Endothelial cell of umbilical vein (primary cell): ENCODE data around the gene SMAD1. TPM values are rescaled to one million over a fixed set of nuclear protein-coding genes. Genes with fewer than 3 reads are reported as not detected.

Experiments
- BruUV-seq: library from RNA; stranded (reverse); fragments of 400-500 nt; replicated peaks from 2 replicates; lab custom pipeline; 2021; lab: Mats Ljungman, UMichigan
- CTCF ChIA-PET: fragments of 300-600, 350-600 bp; sonication (Branson Sonifier 250); formaldehyde crosslinking; loops from one replicate; lab custom pipeline; 2021; ENCODE audit warnings: antibody characterized with exemption, inconsistent platforms; lab: Charles Lee
- POLR2A ChIA-PET: fragments of 300-600, 350-600 bp; sonication (Branson Sonifier 250); formaldehyde crosslinking; loops from one replicate; lab custom pipeline; 2021; ENCODE audit warnings: antibody characterized with exemption, inconsistent platforms; lab: Charles Lee
- DNase-seq: peaks from one replicate; pipeline ENCODE4 v3.0.0-alpha.2; 2011; ENCODE audit warnings: low read depth, low spot score
- FAIRE-seq: peaks from 2 replicates; lab custom pipeline; 2011; peaks lifted over from hg19 to GRCh38; lab: Jason Lieb, UNC
- H2AFZ ChIP-seq: 2 replicates; pipeline ENCODE4 v1.6.0; 2012; ENCODE audit warnings: low read depth, low read length, control low read depth, inconsistent platforms
- H3K27ac ChIP-seq: 2 replicates; pipeline ENCODE4 v1.5.1; 2011; ENCODE audit warnings: low read depth, mild to moderate bottlenecking, control low read depth, low read length, moderate library complexity; ENCODE audit not compliant: insufficient read depth
- H3K27me3 ChIP-seq, 2 experiments: 2 replicates each; pipeline versions ENCODE4 v1.6.0 to v1.6.1; 2011; ENCODE audit warnings: low read length in 2 of 2, mixed read lengths in 1 of 2; ENCODE audit not compliant: control insufficient read depth in 2 of 2, insufficient read depth in 2 of 2
- H3K36me3 ChIP-seq, 2 experiments: 2 replicates in 1 of 2; 3 replicates in 1 of 2; pipeline ENCODE4 v1.5.1; 2011; ENCODE audit warnings: low read length in 2 of 2, mild to moderate bottlenecking in 1 of 2, moderate library complexity in 1 of 2; ENCODE audit not compliant: control insufficient read depth in 2 of 2, insufficient read depth in 2 of 2; ENCODE audit errors: extremely low read depth in 1 of 2
- H3K4me1 ChIP-seq: 3 replicates; pipeline ENCODE4 v1.5.1; 2011; ENCODE audit warnings: mild to moderate bottlenecking, low read length; ENCODE audit not compliant: control insufficient read depth, insufficient read depth; ENCODE audit errors: extremely low read depth
- H3K4me2 ChIP-seq: 2 replicates; pipeline ENCODE4 v1.6.1; 2011; ENCODE audit warnings: low read length, control low read depth, mixed read lengths; ENCODE audit not compliant: insufficient read depth
- H3K4me3 ChIP-seq, 3 experiments: fragments of 200-600 bp in 1 of 3; sonication (generic), shearing (Covaris generic) in 1 of 3; replicated peaks in 1 of 3; 2 replicates each; pipeline ENCODE4 v1.5.1; 2011 to 2016; ENCODE audit warnings: control low read depth in 3 of 3, low read length in 3 of 3, mild to moderate bottlenecking in 2 of 3, inconsistent platforms in 1 of 3, low read depth in 1 of 3, moderate library complexity in 1 of 3; ENCODE audit not compliant: insufficient read depth in 1 of 3
- H3K79me2 ChIP-seq: 2 replicates; pipeline ENCODE4 v1.6.0; 2012; ENCODE audit warnings: low read length, inconsistent platforms; ENCODE audit not compliant: control insufficient read depth, insufficient read depth
- H3K9ac ChIP-seq: replicated peaks from 2 replicates; pipeline ENCODE3; 2011; ENCODE audit warnings: low read length, control low read depth; ENCODE audit not compliant: insufficient read depth; ENCODE audit errors: extremely low read depth
- H3K9me1 ChIP-seq: replicated peaks from 3 replicates; pipeline ENCODE4 v1.6.0; 2011; ENCODE audit warnings: mild to moderate bottlenecking, low read length; ENCODE audit not compliant: control insufficient read depth, insufficient read depth; ENCODE audit errors: extremely low read depth
- H3K9me3 ChIP-seq: replicated peaks from 2 replicates; pipeline ENCODE4 v1.5.1; 2012; ENCODE audit warnings: low read length, inconsistent platforms; ENCODE audit not compliant: control insufficient read depth, insufficient read depth
- H4K20me1 ChIP-seq: replicated peaks from 2 replicates; pipeline ENCODE3; 2011; ENCODE audit warnings: mild to moderate bottlenecking, low read length; ENCODE audit not compliant: control insufficient read depth, insufficient read depth; ENCODE audit errors: extremely low read depth
- CTCF ChIP-seq, 2 donors: IDR thresholded peaks; 1 replicate in 1 of 2; 2 replicates in 1 of 2; pipeline ENCODE4 v1.5.1; 2011; ENCODE audit warnings: low read length in 2 of 2, mild to moderate bottlenecking in 2 of 2, moderate library complexity in 2 of 2, control low read depth in 1 of 2, inconsistent platforms in 1 of 2, low read depth in 1 of 2; ENCODE audit not compliant: insufficient read depth in 1 of 2; ENCODE audit errors: extremely low read depth in 1 of 2
- EZH2 ChIP-seq: IDR thresholded peaks from 2 replicates; pipeline ENCODE4 v1.6.1; 2012; ENCODE audit warnings: borderline replicate concordance, low read depth, mild to moderate bottlenecking, moderate library complexity, low read length, inconsistent platforms; ENCODE audit not compliant: severe bottlenecking
- FOS ChIP-seq: IDR thresholded peaks from 2 replicates; pipeline ENCODE4 v1.6.1; 2011; ENCODE audit warnings: mild to moderate bottlenecking, low read length, moderate library complexity, borderline replicate concordance; ENCODE audit not compliant: insufficient read depth
- GATA2 ChIP-seq: IDR thresholded peaks from 2 replicates; pipeline ENCODE4 v1.7.0; 2011; ENCODE audit warnings: low read depth, mild to moderate bottlenecking, moderate library complexity, mixed read lengths, low read length; ENCODE audit not compliant: insufficient read length, insufficient read depth
- JUN ChIP-seq: IDR thresholded peaks from 2 replicates; pipeline ENCODE4 v1.6.1; 2011; ENCODE audit warnings: borderline replicate concordance, low read depth; ENCODE audit not compliant: insufficient read length, insufficient read depth
- MAX ChIP-seq: IDR thresholded peaks from 2 replicates; pipeline ENCODE4 v1.6.1; 2011; ENCODE audit not compliant: insufficient read depth, insufficient read length
- MYC ChIP-seq: IDR thresholded peaks from one replicate; pipeline ENCODE4 v1.6.1; 2011; ENCODE audit warnings: mild to moderate bottlenecking, low read depth, low read length
- POLR2A ChIP-seq: IDR thresholded peaks from 2 replicates; pipeline ENCODE4 v1.6.1; 2012; ENCODE audit warnings: low read depth, mild to moderate bottlenecking, control low read depth, low read length
- POLR2AphosphoS5 ChIP-seq: IDR thresholded peaks from 2 replicates; pipeline ENCODE4 v1.6.1; 2012; ENCODE audit warnings: low read depth, mild to moderate bottlenecking, control low read depth, low read length, moderate library complexity; ENCODE audit not compliant: insufficient read depth
- dilution Hi-C: fragments of 300-500 bp; cut with MboI; formaldehyde crosslinking; loops from one replicate; pipeline ENCODE4 v1.15.0; 2019; ENCODE audit warnings: low sequenced_read_pairs; ENCODE audit not compliant: extremely low pct_ligation_motif_present
- intact Hi-C: fragments of 100-400 bp; cut with micrococcal nuclease; formaldehyde crosslinking; loops from one replicate; pipeline ENCODE4 v1.10.0; 2022
- polyA plus RNA-seq, 4 experiments: library from polyadenylated mRNA; depleted of rRNA in 3 of 4; stranded (reverse) in 3 of 4; unstranded in 1 of 4; fragments of >200 nt; gene quantifications; 2 replicates each; pipeline versions ENCODE4 v1.2.1 to v1.2.3, GENCODE V29; 2011 to 2012; ENCODE audit warnings: missing spikeins in 1 of 4
- total RNA-seq: library from RNA; stranded (reverse); gene quantifications from 2 replicates; pipeline ENCODE4 v1.2.3, GENCODE V29; 2021

The SMAD1 gene
- total and polyA plus RNA-seq, 2 donors (not counting 3 experiments of a cell fraction or from before 2014, with no cell fraction given) = 101 to 116 TPM

- Histone ChIP-seq H3K27me3 (no peaks in the 10 kb centered on the region), H3K4me1 (peaks cover 16% of the 10 kb centered on the region), H3K36me3 (peaks cover 0 to 2% of the 10 kb centered on the region in 2 experiments), H2AFZ (no peak overlapping the region), H3K79me2 (peaks cover 62% of the 10 kb centered on the region), H3K9me3 (no peaks in the 10 kb centered on the region), H3K9ac (no peak overlapping the region), H3K9me1 (no peaks in the 10 kb centered on the region), H3K27ac (no peak overlapping the region), H3K4me3 (no peak overlapping the region), H3K4me2 (no peak overlapping the region), H4K20me1 (no peaks in the 10 kb centered on the region)
- DNase-seq (no peak), FAIRE-seq (no peak)
- TF ChIP-seq MYC = no peak
- TF ChIP-seq POLR2A = no peak
- TF ChIP-seq FOS = no peak
- TF ChIP-seq CTCF (IDR thresholded peaks at IDR 0.05; ENCODE audit: extremely low read depth in 1 of 2, insufficient read depth in 1 of 2, low read depth in 1 of 2, low read length in 2 of 2) = no peak
- TF ChIP-seq GATA2 = no peak
- TF ChIP-seq EZH2 = no peak
- TF ChIP-seq POLR2AphosphoS5 = no peak
- TF ChIP-seq MAX = no peak
- no peak for TF ChIP-seq JUN
- BruUV-seq = no TSS peak
- dilution Hi-C loops = no loop called here
- intact Hi-C loops = no loop called here
- ChIA-PET POLR2A (no interaction called here), CTCF (interaction anchor here (0.9 to 2.2 kb wide), 2 partner anchors 11 kb away, joined by 3 to 6 read pairs; no protein-coding TSS in a partner anchor)
Measured at GRCh38 chr4:145530189-145530588, 48.5 kb downstream of the SMAD1 start.
